Ovary (tissue), 3 donors: ENCODE results near the gene RNF14.

Experiments
- CTCF ChIP-seq, 3 donors: fragments of 450-650 bp in 2 of 3; fragments of 200-600 bp in 1 of 3; IDR thresholded peaks; one replicate each; pipeline versions ENCODE4 v1.5.1 to v1.8.0; 2016 to 2022; ENCODE audit warnings: antibody characterized with exemption in 3 of 3, mild to moderate bottlenecking in 1 of 3
- EP300 ChIP-seq: sonication (generic); formaldehyde crosslinking; IDR thresholded peaks from one replicate; pipeline ENCODE4 v1.6.1; 2017; ENCODE audit warnings: antibody characterized with exemption
- donor health status: DM: no; HTN: no; CAD: no.

GRCh38 chr5:142011572-142012185, 42.8 kb downstream of the RNF14 start:
- TF ChIP-seq CTCF (IDR thresholded peaks at IDR 0.05): no peak
- TF ChIP-seq EP300: no peak
